Kasumi-1 (cell line): ENCODE data around the gene GDAP2.

Experiments used
- DNase-seq, 2 experiments: peaks; one replicate each; lab custom pipeline; 2025; lab: John Stamatoyannopoulos, UW

GDAP2 gene

GRCh38 chr1:117841117-117841650, 88.2 kb downstream of the GDAP2 start:
- DNase-seq, result no peak

DNA sequence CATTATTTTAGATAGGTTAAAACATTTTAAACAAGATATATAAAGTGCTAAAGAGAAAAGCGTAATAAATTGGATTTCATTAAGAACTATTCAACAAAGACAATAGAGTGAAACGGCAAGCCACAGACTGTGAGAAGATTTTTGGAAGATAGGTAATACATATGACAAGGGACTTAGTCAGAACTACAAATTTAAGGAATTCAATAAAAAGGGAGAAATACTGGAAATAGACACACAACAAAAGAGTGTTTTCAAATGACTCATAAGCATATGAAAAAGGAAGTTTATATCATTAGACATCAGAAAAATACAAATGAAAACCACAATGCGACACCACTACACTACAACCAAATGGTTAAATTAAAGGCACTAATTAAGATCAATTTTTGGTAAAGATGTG, 90.5 kb downstream of the GDAP2 start:
- DNase-seq, result no peak

DNA sequence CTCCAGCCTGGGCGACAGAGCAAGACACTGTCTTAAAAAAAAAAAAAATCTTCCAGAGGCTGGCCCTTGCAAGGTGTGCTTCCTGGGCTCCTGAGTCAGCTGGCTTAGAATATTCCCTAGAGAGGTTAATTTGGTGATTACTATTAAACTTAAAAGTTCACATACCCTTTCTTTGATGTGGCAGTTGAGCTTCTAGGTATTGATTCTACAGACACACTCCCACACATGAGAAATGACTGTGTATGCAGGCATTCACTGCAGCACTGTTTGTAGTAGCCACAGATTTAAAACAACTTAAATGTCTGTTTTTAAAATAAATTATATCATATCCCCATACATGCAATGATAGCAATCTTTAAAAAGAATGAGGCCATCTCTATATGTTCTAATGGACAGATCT, 93.4 kb downstream of the GDAP2 start:
- DNase-seq, result no peak

DNA sequence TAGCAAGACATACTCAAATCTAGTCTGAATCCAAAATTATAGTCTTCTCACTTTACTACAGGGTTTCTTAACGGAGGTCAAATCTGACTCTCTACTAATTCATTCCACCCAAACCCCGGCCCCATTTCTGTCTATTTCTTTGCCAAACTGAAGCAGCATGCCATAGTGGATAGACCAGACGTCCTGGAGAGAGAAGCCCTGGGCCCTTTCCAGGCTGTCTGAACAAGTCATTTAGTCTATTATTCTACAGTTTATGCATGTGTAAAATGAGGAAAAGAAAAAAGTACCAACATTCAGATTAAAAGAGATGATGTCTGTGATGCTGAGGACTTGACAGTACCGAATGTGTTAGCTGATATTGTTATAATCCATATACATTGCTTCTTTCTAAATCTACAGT, 95.0 kb downstream of the GDAP2 start:
- DNase-seq, result no peak

- DNase-seq, result no peak
Observed at GRCh38 chr1:117832453-117832852, 97.0 kb downstream of the GDAP2 start.

DNA sequence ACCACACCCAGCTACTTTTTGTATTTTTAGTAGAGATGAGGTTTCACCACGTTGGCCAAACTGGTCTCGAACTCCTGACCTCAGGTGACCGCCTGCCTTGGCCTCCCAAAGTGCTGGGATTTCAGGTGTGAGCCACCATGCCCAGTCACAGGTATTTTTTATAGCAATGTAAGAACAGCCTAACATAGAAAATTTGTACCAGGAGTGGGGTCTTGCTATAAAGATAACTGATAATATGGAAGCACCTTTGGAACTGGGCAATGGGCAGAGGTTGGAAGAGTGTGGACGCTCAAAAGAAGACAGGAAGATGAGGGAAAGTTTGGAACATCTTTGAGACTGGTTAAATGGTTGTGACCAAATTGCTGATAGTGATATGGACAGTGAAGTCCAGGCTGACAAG, 99.2 kb downstream of the GDAP2 start:
- DNase-seq, result no peak

GRCh38 chr1:117828201-117828600, 101.2 kb downstream of the GDAP2 start:
- no peak for DNase-seq

- no peak for DNase-seq
Observed at GRCh38 chr1:117826540-117827078, 102.8 kb downstream of the GDAP2 start.

DNA sequence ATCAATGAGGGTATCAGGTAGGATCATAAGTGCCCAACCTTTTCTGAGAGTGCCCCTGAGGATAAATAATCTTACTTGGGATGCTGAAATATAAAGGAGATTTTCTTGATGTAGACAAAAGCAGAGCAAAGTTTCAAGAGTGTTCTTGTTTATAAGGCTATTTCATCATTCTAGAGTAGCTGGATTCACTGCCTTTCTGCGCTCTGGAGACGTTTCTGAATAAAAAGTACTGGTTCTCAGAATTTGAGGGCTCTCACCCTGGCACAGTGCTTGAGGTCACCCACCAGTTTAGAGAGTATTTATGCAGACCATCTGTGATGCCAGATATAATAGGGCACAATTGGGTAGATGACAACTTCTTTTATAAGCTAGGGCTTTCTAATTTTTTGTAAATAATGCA, 103.3 kb downstream of the GDAP2 start:
- no peak for DNase-seq

DNA sequence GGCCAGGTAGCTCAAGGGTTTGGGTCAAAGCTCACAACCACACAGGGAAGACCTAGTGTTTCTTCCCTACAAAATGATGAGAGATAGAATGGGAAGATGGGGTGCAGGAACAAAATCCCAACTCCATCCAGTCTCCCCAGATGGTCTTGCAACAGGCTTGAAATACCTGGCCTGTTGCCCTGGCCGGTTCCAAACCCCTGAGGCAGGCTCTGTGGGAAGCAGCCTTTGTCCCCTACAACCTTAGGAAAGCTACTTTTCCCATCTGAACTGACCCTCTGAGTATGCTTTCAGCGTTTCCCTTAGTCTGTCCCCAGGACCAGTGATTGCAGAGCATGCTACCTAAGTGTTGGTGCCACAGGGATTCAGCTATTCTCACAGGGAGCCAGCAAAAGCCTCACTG, 104.0 kb downstream of the GDAP2 start:
- DNase-seq, result no peak

DNA sequence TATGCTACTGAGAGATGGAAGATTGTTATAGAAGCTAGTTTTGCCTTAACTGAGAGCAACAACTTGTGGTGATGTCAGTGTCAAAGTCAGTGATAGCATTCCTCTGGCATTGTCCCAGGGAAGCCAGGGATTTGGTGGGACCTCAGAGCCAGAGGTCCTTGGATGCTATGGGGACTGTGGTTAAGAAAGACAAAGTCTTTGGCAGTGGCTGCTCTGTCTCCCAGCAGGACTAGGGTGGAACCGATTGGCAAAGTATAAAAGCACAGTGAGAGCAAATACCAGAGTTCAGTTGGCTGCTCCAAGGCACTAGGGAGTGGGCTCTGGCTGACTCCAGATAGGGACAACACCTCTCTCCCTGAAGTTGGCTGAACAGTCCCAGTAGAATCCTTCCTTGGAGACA, 104.8 kb downstream of the GDAP2 start:
- DNase-seq, result no peak

- DNase-seq, result no peak
Observed at GRCh38 chr1:117821774-117822482, 107.5 kb downstream of the GDAP2 start.

GRCh38 chr1:117821382-117821755, 108.1 kb downstream of the GDAP2 start:
- DNase-seq, result no peak

GRCh38 chr1:117820694-117821381, 108.6 kb downstream of the GDAP2 start:
- no peak for DNase-seq

DNA sequence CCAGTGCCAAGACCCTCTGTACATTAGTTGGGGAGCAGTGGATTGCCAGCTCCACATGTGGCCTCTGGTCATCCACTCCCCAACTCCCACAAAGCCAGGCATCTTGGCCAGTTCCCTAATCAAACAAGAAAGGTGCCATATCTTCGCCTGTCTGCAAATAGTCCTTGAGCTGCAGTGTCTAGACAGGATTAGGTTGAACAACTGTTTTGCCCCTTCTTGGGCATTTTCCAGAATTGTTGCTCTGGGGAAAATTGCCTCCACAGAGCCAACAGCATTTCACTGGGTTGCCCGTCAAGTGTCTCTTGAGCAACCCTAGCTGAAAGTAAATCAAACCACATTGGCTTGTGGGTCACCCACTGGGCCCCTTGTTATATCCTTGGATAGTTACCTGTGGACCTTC, 109.3 kb downstream of the GDAP2 start:
- DNase-seq, result no peak

DNA sequence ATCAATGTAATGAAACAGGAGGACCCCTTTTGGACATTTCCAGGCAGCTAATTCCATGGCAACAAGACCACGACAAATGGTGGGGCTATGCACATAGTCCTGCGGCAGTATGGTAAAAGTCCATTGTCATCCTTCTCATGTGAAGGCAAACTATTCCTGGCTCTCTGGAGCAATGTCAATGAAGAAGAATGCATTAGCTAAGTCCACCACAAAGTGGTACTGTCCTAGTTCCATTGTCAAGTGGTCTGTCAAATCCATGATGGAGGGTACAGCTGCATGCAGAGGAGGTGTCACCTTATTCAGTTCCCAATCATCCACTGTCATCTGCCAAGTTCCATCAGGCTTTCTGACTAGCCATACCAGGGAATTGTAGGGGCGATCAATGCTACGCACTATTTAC, 110.1 kb downstream of the GDAP2 start:
- DNase-seq, result no peak

- DNase-seq, result no peak
Observed at GRCh38 chr1:117818456-117818855, 111.0 kb downstream of the GDAP2 start.

- no peak for DNase-seq
Observed at GRCh38 chr1:117817629-117818028, 111.8 kb downstream of the GDAP2 start.

DNA sequence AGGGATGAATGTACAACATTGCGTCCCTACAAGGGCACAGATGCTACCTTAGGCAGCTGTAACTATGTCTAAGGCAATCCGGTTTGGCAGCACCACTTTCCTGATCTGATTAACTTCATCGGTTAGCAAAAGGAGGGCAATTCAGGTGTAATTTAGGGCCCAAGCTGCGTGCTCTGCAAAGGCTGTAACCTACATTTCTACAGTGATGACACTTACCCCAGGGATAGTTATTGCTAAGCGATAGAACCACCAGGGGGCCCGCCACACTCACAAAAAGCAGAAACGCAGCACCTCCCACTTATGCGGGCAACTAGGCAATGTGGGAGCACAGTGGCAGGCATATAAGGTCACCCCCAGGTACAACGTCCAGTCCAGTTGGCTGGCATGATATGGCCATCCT, 113.5 kb downstream of the GDAP2 start:
- DNase-seq, result no peak

GRCh38 chr1:117814856-117815797, 114.3 kb downstream of the GDAP2 start:
- DNase-seq, result no peak
